Stimulated activated CD8-positive, alpha-beta memory T cell treated with anti-CD3 and anti-CD28 coated beads, Interleukin-15, amount 100 ng/mL, for 24 hours (primary cell): Measurements from ENCODE around the gene GARS1.

Experiments
- DNase-seq: peaks from one replicate; pipeline ENCODE4 v3.0.0-alpha.2; 2020; ENCODE audit warnings: low read depth

Gene GARS1

DNA sequence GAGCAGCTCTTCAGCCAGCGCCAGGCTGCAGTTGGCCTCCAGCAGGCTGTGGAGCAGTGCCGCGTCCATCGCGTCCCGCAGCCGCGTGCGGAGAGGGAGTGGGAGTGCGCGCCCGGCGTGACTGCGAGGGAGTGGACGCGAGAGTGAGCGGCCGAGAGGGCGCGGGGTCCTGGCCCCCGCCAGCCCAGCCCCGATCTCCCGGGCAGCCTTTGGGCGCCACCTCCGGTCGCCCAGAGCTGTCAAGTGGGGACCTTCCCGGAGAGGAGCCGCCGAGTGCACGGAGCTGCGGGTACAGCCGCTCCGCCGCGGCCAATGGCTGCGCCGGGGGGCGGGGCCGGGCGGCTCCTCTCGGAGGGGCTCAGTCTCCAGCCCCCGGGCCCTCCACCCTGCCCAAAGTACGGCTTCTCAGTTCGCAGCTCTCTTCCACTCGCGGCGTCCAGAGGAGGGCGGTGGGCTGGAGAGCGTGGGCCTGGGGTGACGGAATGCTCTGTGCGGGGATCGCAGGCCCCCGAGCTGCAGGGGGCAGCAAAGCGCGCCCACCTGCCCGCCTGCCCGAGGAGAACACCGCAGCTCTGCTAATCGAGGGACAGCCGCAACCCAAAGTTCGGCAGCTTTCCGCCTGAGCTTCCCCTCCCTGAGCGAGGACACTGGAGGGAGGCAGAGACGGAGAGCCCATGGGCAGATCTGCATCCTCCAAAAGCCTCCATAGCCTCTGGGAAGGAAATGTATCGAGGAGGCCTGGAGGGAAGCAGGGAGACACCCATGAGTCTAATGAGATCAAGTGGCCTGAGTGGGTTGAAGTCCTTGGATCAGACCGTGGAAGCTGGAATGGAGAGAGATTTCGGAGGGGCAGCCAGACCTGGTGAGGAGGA is 87.8 kb downstream of the GARS1 start, which contains the start of gene CRHR2:
Gene CRHR2 (minus strand): TSS at position 245 of the 872 bp plus-strand sequence. CDS start 176 bp downstream, at position 69.
- DNase-seq = no peak

DNA sequence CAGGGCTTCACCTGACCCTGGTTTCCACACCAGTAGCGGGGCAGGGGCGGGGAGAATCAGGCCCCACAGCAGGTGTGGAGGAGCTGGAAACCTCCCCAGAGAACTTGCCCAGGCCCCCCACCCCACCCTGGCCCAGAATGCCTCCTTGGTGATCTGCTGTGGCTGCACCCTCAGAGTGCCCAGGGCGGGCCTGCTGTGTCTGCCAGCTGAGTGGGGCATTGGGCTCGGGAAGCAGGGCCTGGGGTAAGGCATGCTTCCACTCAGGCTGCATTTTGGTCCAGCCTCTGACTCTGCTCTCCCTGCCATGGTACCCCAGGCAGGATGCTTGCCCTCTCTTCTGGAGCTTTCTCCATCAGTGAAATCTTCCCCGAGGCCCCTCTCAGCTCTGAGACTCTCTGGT is 88.6 kb downstream of the GARS1 start:
- no peak for DNase-seq
